Type B pancreatic cell (in vitro differentiated cells): ENCODE measurements around the gene MSI2. TPM values are rescaled to one million over a fixed set of nuclear protein-coding genes. Genes with fewer than 3 reads are reported as not detected.

ENCODE experiments used
- DNase-seq: peaks from one replicate; pipeline ENCODE4 v3.0.0; 2021; ENCODE audit warnings: mixed read lengths; ENCODE audit not compliant: unreplicated experiment; ENCODE audit errors: extremely low spot score
- H3K27ac Mint-ChIP-seq: 2 replicates; pipeline ENCODE4 v1.8.0; 2021; ENCODE audit warnings: mild to moderate bottlenecking, mixed read lengths
- H3K27me3 Mint-ChIP-seq: 2 replicates; pipeline ENCODE4 v1.8.0; 2021; ENCODE audit warnings: mixed read lengths
- H3K36me3 Mint-ChIP-seq: 2 replicates; pipeline ENCODE4 v1.8.0; 2021; ENCODE audit warnings: mixed read lengths
- H3K4me1 Mint-ChIP-seq: one replicate; pipeline ENCODE4 v1.8.0; 2021; ENCODE audit warnings: mixed read lengths; ENCODE audit not compliant: unreplicated experiment
- H3K4me3 Mint-ChIP-seq: 2 replicates; pipeline ENCODE4 v1.8.0; 2021; ENCODE audit warnings: mild to moderate bottlenecking, mixed read lengths
- H3K9me3 Mint-ChIP-seq: 2 replicates; pipeline ENCODE4 v1.8.0; 2021; ENCODE audit warnings: mixed read lengths
- total RNA-seq: library from RNA; stranded (reverse); gene quantifications from 2 replicates; pipeline ENCODE4 v1.2.1, GENCODE V29; 2021; ENCODE audit warnings: low replicate concordance
- TF ChIP-seq, protein P1 (sequence below): fragments of 200-600 bp; sonication (generic); conservative IDR thresholded peaks from 2 replicates; pipeline ENCODE4 v1.5.0; 2021; ENCODE audit warnings: antibody characterized with exemption, mild to moderate bottlenecking

Gene MSI2
- total RNA-seq, 1 donor from 2014 or later = 158 TPM

GRCh38 chr17:57665128-57665527 lies 408.8 kb downstream of the MSI2 start:
- H3K36me3 Mint-ChIP-seq = peaks cover 17% of the 10 kb centered on the region
- peak overlapping the region; percentile 58 for H3K27ac Mint-ChIP-seq
- DNase-seq = peak; percentile 42
- no peaks in the 10 kb centered on the region for H3K27me3 Mint-ChIP-seq
- TF ChIP-seq, protein P1, sequence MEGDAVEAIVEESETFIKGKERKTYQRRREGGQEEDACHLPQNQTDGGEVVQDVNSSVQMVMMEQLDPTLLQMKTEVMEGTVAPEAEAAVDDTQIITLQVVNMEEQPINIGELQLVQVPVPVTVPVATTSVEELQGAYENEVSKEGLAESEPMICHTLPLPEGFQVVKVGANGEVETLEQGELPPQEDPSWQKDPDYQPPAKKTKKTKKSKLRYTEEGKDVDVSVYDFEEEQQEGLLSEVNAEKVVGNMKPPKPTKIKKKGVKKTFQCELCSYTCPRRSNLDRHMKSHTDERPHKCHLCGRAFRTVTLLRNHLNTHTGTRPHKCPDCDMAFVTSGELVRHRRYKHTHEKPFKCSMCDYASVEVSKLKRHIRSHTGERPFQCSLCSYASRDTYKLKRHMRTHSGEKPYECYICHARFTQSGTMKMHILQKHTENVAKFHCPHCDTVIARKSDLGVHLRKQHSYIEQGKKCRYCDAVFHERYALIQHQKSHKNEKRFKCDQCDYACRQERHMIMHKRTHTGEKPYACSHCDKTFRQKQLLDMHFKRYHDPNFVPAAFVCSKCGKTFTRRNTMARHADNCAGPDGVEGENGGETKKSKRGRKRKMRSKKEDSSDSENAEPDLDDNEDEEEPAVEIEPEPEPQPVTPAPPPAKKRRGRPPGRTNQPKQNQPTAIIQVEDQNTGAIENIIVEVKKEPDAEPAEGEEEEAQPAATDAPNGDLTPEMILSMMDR = no peak
- peaks cover 61% of the 10 kb centered on the region for H3K4me1 Mint-ChIP-seq
- no peak overlapping the region for H3K4me3 Mint-ChIP-seq
- no peaks in the 10 kb centered on the region for H3K9me3 Mint-ChIP-seq

- DNase-seq = peak; percentile 49
- no peak overlapping the region for H3K27ac Mint-ChIP-seq
- no peak overlapping the region for H3K4me3 Mint-ChIP-seq
- H3K4me1 Mint-ChIP-seq = peaks cover 67% of the 10 kb centered on the region
- H3K36me3 Mint-ChIP-seq = peaks cover 12% of the 10 kb centered on the region
- TF ChIP-seq, protein P1 = no peak
- no peaks in the 10 kb centered on the region for H3K27me3 Mint-ChIP-seq
- no peaks in the 10 kb centered on the region for H3K9me3 Mint-ChIP-seq
Measured at GRCh38 chr17:57665696-57666095, 409.4 kb downstream of the MSI2 start.

GRCh38 chr17:57666201-57666870 lies 410.0 kb downstream of the MSI2 start:
- TF ChIP-seq, protein P1 = no peak
- no peaks in the 10 kb centered on the region for H3K27me3 Mint-ChIP-seq
- H3K4me1 Mint-ChIP-seq = peaks cover 67% of the 10 kb centered on the region
- peaks cover 12% of the 10 kb centered on the region for H3K36me3 Mint-ChIP-seq
- H3K9me3 Mint-ChIP-seq = no peaks in the 10 kb centered on the region
- H3K27ac Mint-ChIP-seq = no peak overlapping the region
- DNase-seq = peak; percentile 8
- no peak overlapping the region for H3K4me3 Mint-ChIP-seq

GRCh38 chr17:57666946-57667345 lies 410.6 kb downstream of the MSI2 start:
- DNase-seq = peak; percentile 50
- Mint-ChIP-seq H3K27me3 (no peaks in the 10 kb centered on the region), H3K9me3 (no peaks in the 10 kb centered on the region), H3K27ac (no peak overlapping the region), H3K4me1 (peaks cover 68% of the 10 kb centered on the region), H3K36me3 (peaks cover 12% of the 10 kb centered on the region), H3K4me3 (no peak overlapping the region)
- TF ChIP-seq, protein P1 = no peak

GRCh38 chr17:57667461-57667923 lies 411.2 kb downstream of the MSI2 start:
- Mint-ChIP-seq H3K4me3 (no peak overlapping the region), H3K4me1 (peaks cover 70% of the 10 kb centered on the region), H3K9me3 (no peaks in the 10 kb centered on the region), H3K36me3 (peaks cover 12% of the 10 kb centered on the region), H3K27me3 (no peaks in the 10 kb centered on the region), H3K27ac (no peak overlapping the region)
- TF ChIP-seq, protein P1 = no peak
- DNase-seq = peak; percentile 60
